ENCODE data around the gene COX19.

GRCh38 chr7:1019255-1019785 lies 44.0 kb upstream of the COX19 start:
- TF ChIP-seq POLR2A (IDR thresholded peaks at IDR 0.05) (no peak), CTCF (IDR thresholded peaks at IDR 0.05) (no peak), POLR2AphosphoS5 (IDR thresholded peaks at IDR 0.05; ENCODE audit: insufficient read depth in 1 of 2, low read depth in 1 of 2) (no peak)
